Measurements from ENCODE around the gene CADPS.

DNA sequence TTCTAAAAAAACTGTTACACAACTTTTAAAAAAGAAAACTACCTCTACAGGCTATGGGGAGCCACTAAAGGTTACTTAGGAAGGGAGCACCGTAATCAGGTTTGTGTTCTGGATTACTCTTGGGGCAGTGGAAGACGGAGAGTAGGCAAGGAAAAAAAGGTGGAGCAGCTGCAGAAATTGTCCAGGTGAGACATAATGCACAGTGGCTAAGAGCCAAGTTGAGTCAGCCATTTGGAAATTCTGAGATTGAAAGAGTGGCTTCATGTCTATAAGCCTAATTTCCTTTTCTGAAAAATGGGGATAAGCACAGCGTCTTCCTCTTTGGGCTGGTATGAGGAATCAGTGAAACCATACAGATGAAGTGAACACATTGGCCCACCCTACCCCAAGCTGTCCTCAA is 195.2 kb downstream of the CADPS start:
- TF ChIP-seq, protein P1, sequence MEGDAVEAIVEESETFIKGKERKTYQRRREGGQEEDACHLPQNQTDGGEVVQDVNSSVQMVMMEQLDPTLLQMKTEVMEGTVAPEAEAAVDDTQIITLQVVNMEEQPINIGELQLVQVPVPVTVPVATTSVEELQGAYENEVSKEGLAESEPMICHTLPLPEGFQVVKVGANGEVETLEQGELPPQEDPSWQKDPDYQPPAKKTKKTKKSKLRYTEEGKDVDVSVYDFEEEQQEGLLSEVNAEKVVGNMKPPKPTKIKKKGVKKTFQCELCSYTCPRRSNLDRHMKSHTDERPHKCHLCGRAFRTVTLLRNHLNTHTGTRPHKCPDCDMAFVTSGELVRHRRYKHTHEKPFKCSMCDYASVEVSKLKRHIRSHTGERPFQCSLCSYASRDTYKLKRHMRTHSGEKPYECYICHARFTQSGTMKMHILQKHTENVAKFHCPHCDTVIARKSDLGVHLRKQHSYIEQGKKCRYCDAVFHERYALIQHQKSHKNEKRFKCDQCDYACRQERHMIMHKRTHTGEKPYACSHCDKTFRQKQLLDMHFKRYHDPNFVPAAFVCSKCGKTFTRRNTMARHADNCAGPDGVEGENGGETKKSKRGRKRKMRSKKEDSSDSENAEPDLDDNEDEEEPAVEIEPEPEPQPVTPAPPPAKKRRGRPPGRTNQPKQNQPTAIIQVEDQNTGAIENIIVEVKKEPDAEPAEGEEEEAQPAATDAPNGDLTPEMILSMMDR (IDR thresholded peaks at IDR 0.05): no peak
- TF ChIP-seq SIN3A (IDR thresholded peaks at IDR 0.05; ENCODE audit: borderline replicate concordance, insufficient read depth, low read depth, low read length) (no peak), POLR2AphosphoS5 (IDR thresholded peaks at IDR 0.05; ENCODE audit: low read depth, low read length) (no peak), TCF7L2 (IDR thresholded peaks at IDR 0.05; ENCODE audit: low read depth, low read length) (no peak)
